ENCODE data around the gene PATL1. TPM values are rescaled to one million over a fixed set of nuclear protein-coding genes. Genes with fewer than 3 reads are reported as not detected.

The PATL1 gene
- polyA plus RNA-seq, 1 of the 3 experiments (the other 2 are of a cell fraction), result 20.5 TPM

- POLR2A ChIA-PET, result no interaction called here
- H3K4me1 ChIP-seq (ENCODE audit: control insufficient read depth in 1 of 2, insufficient read depth in 2 of 2, low read depth in 1 of 2, low read length in 1 of 2), result no peaks in the 10 kb centered on the region
- H3K9ac ChIP-seq, result no peak overlapping the region
- 98% methylated on average over 3 of the region's 3 CpGs for WGBS (ENCODE audit: low lambda C conversion rate)
- H3K27me3 ChIP-seq (ENCODE audit: insufficient read depth), result no peaks in the 10 kb centered on the region
- H3K36me3 ChIP-seq (replicated peaks in 1 of 2; ENCODE audit: control insufficient read depth in 1 of 2, insufficient read depth in 2 of 2, low read length in 1 of 2), result peaks cover 68 to 85% of the 10 kb centered on the region in 2 experiments
- no peaks in the 10 kb centered on the region for H4K20me1 ChIP-seq (ENCODE audit: insufficient read depth)
- no peak overlapping the region for H2AFZ ChIP-seq (ENCODE audit: low read depth)
- no peaks in the 10 kb centered on the region for H3K9me2 ChIP-seq
- H3K79me2 ChIP-seq (ENCODE audit: insufficient read depth), result peaks cover 16% of the 10 kb centered on the region; the same call in 1 of the 2 replicates
- H3K27ac ChIP-seq (ENCODE audit: low read depth in 2 of 2, low read length in 1 of 2), result no peak overlapping the region
- H3K4me3 ChIP-seq (ENCODE audit: low read depth in 2 of 2, low read length in 1 of 2), result no peak overlapping the region
- CTCF ChIA-PET, result no interaction called here
- TF ChIP-seq ZBTB33 (IDR thresholded peaks at IDR 0.05; ENCODE audit: borderline replicate concordance, low read depth) (no peak), IRF3 (IDR thresholded peaks at IDR 0.05; ENCODE audit: low read depth, low read length) (no peak), FOXJ3 (CRISPR knock-in tag; IDR thresholded peaks at IDR 0.05) (no peak)
- peaks cover 7% of the 10 kb centered on the region for H3F3A ChIP-seq (replicated peaks; ENCODE audit: insufficient read depth)
- H3K9me3 ChIP-seq, result no peaks in the 10 kb centered on the region
- no peak overlapping the region for H3K4me2 ChIP-seq
- no peak for DNase-seq
Measured at GRCh38 chr11:59643390-59643789, 25.4 kb downstream of the PATL1 start.

GRCh38 chr11:59641156-59641555 is 27.7 kb downstream of the PATL1 start:
- H3K27ac ChIP-seq (ENCODE audit: low read depth in 2 of 2, low read length in 1 of 2), result no peak overlapping the region
- CTCF ChIA-PET, result interaction anchor here (1.6 kb wide), 1 partner anchor 41 kb away, joined by 3 read pairs; no protein-coding TSS in a partner anchor
- H3K9me2 ChIP-seq, result no peaks in the 10 kb centered on the region
- no peak overlapping the region for H3K4me2 ChIP-seq
- no peak overlapping the region for H2AFZ ChIP-seq (ENCODE audit: low read depth)
- H3K36me3 ChIP-seq (replicated peaks in 1 of 2; ENCODE audit: control insufficient read depth in 1 of 2, insufficient read depth in 2 of 2, low read length in 1 of 2), result peaks cover 68 to 80% of the 10 kb centered on the region in 2 experiments
- POLR2A ChIA-PET, result interaction anchor here (0.6 kb wide), 1 partner anchor 36 kb away, joined by 5 read pairs; no protein-coding TSS in a partner anchor
- H3F3A ChIP-seq (replicated peaks; ENCODE audit: insufficient read depth), result no peaks in the 10 kb centered on the region
- no peaks in the 10 kb centered on the region for H4K20me1 ChIP-seq (ENCODE audit: insufficient read depth)
- no peaks in the 10 kb centered on the region for H3K27me3 ChIP-seq (ENCODE audit: insufficient read depth)
- H3K4me3 ChIP-seq (ENCODE audit: low read depth in 2 of 2, low read length in 1 of 2), result no peak overlapping the region
- H3K79me2 ChIP-seq (ENCODE audit: insufficient read depth), result peaks cover 16% of the 10 kb centered on the region; the same call in 1 of the 2 replicates
- H3K9ac ChIP-seq, result no peak overlapping the region
- TF ChIP-seq MAX (IDR thresholded peaks at IDR 0.05; ENCODE audit: low read depth) (no peak), EP300 (IDR thresholded peaks at IDR 0.05; ENCODE audit: borderline replicate concordance in 1 of 2, low read depth in 1 of 2, low read length in 1 of 2) (no peak), ELF1 (IDR thresholded peaks at IDR 0.05) (no peak), TCF12 (IDR thresholded peaks at IDR 0.05) (no peak), RXRA (IDR thresholded peaks at IDR 0.05; ENCODE audit: borderline replicate concordance, low read depth) (no peak), MEF2A (IDR thresholded peaks at IDR 0.05; ENCODE audit: borderline replicate concordance, low read depth) (no peak), EZH2phosphoT487 (IDR thresholded peaks at IDR 0.05; ENCODE audit: borderline replicate concordance, low read depth) (no peak), SIN3A (IDR thresholded peaks at IDR 0.05; ENCODE audit: borderline replicate concordance, low read depth, low read length) (no peak), CTCF (IDR thresholded peaks at IDR 0.05) (no peak)
- WGBS (ENCODE audit: low lambda C conversion rate), result 84% methylated on average over 3 of the region's 3 CpGs
- no peak for DNase-seq
- H3K4me1 ChIP-seq (ENCODE audit: control insufficient read depth in 1 of 2, insufficient read depth in 2 of 2, low read depth in 1 of 2, low read length in 1 of 2), result no peaks in the 10 kb centered on the region
- H3K9me3 ChIP-seq, result no peaks in the 10 kb centered on the region

Measured in SK-N-SH (cell line).